Neural cell (in vitro differentiated cells): Measurements from ENCODE around the gene ETFB. TPM values are rescaled to one million over a fixed set of nuclear protein-coding genes. Genes with fewer than 3 reads are reported as not detected.

ENCODE experiments used
- H2AFZ ChIP-seq: fragments of 200-600, 300-800 bp; sonication (generic), shearing (Covaris generic); 2 replicates; pipeline ENCODE4 v1.6.0; 2014; ENCODE audit warnings: low read depth, mild to moderate bottlenecking, antibody characterized with exemption, low read length, moderate library complexity
- H3F3A ChIP-seq: fragments of 200-600 bp; shearing (Covaris generic); 2 replicates; pipeline ENCODE4 v1.6.1; 2016; ENCODE audit warnings: mild to moderate bottlenecking, moderate library complexity, mixed read lengths, antibody characterized with exemption, low read length; ENCODE audit not compliant: insufficient read depth, poor library complexity, severe bottlenecking
- H3K27ac ChIP-seq: fragments of 200-600, 300-800 bp; sonication (generic), shearing (Covaris generic); 2 replicates; pipeline ENCODE4 v1.5.1; 2014; ENCODE audit warnings: mild to moderate bottlenecking, low read length, moderate library complexity
- H3K27me3 ChIP-seq: fragments of 300-800, 200-600 bp; sonication (generic), shearing (Covaris generic); 2 replicates; pipeline ENCODE4 v1.6.0; 2014; ENCODE audit warnings: mild to moderate bottlenecking, low read depth, low read length, moderate library complexity; ENCODE audit not compliant: insufficient read depth
- H3K36me3 ChIP-seq: fragments of 300-800, 200-600 bp; sonication (generic), shearing (Covaris generic); 2 replicates; pipeline ENCODE4 v1.5.1; 2014; ENCODE audit warnings: mild to moderate bottlenecking, antibody characterized with exemption, low read length, moderate library complexity; ENCODE audit not compliant: insufficient read depth
- H3K4me2 ChIP-seq: fragments of 300-800, 200-600 bp; sonication (generic), shearing (Covaris generic); 2 replicates; pipeline ENCODE4 v1.6.0; 2014; ENCODE audit warnings: mild to moderate bottlenecking, low read length
- H3K4me3 ChIP-seq: fragments of 300-800, 200-600 bp; sonication (generic), shearing (Covaris generic); 2 replicates; pipeline ENCODE4 v1.5.1; 2014; ENCODE audit warnings: mild to moderate bottlenecking, low read length, moderate library complexity
- H3K79me2 ChIP-seq: fragments of 200-600 bp; shearing (Covaris generic); replicated peaks from 2 replicates; pipeline ENCODE4 v1.6.0; 2014; ENCODE audit warnings: mild to moderate bottlenecking, low read length, moderate library complexity; ENCODE audit not compliant: insufficient read depth
- H3K9ac ChIP-seq: fragments of 300-800, 200-600 bp; sonication (generic), shearing (Covaris generic); 2 replicates; pipeline ENCODE4 v1.6.1; 2016; ENCODE audit warnings: mild to moderate bottlenecking, low read length, mixed read lengths
- H3K9me2 ChIP-seq: fragments of 200-600 bp; shearing (Covaris generic); 2 replicates; pipeline ENCODE4 v1.6.1; 2016; ENCODE audit warnings: mild to moderate bottlenecking, low read length, mixed read lengths; ENCODE audit not compliant: insufficient read depth
- H3K9me3 ChIP-seq: fragments of 200-600, 300-800 bp; sonication (generic), shearing (Covaris generic); 2 replicates; pipeline ENCODE4 v1.6.1; 2016; ENCODE audit warnings: mild to moderate bottlenecking, mixed run types, low read length, moderate library complexity, mixed read lengths
- H4K20me1 ChIP-seq: fragments of 200-600 bp; shearing (Covaris generic); 2 replicates; pipeline ENCODE4 v1.6.1; 2016; ENCODE audit warnings: mild to moderate bottlenecking, mixed run types; ENCODE audit not compliant: insufficient read depth
- CTCF ChIP-seq: fragments of 450-650 bp; IDR thresholded peaks from 2 replicates; pipeline ENCODE4 v1.5.1; 2014; ENCODE audit warnings: antibody characterized with exemption, mild to moderate bottlenecking, moderate library complexity; ENCODE audit not compliant: poor library complexity, severe bottlenecking
- EP300 ChIP-seq: fragments of 450-650 bp; conservative IDR thresholded peaks from 2 replicates; pipeline ENCODE4 v1.6.1; 2014; ENCODE audit warnings: antibody characterized with exemption, mild to moderate bottlenecking, moderate library complexity; ENCODE audit not compliant: poor library complexity, severe bottlenecking
- EZH2 ChIP-seq: fragments of 200-600, 300-800 bp; shearing (Covaris generic), sonication (generic); IDR thresholded peaks from 2 replicates; pipeline ENCODE4 v1.6.1; 2014; ENCODE audit warnings: antibody characterized with exemption, low read length, borderline replicate concordance, mild to moderate bottlenecking; ENCODE audit not compliant: insufficient read depth, poor library complexity, severe bottlenecking
- MXI1 ChIP-seq: fragments of 450-650 bp; conservative IDR thresholded peaks from 2 replicates; pipeline ENCODE4 v1.6.1; 2014; ENCODE audit warnings: antibody characterized with exemption, mild to moderate bottlenecking; ENCODE audit not compliant: poor library complexity, severe bottlenecking
- POLR2AphosphoS5 ChIP-seq: IDR thresholded peaks from 2 replicates; pipeline ENCODE4 v1.6.1; 2012
- RAD21 ChIP-seq: fragments of 450-650 bp; conservative IDR thresholded peaks from 2 replicates; pipeline ENCODE4 v1.6.1; 2014; ENCODE audit warnings: antibody characterized with exemption, mild to moderate bottlenecking, moderate library complexity
- REST ChIP-seq: IDR thresholded peaks from 2 replicates; pipeline ENCODE4 v1.6.1; 2012; ENCODE audit warnings: borderline replicate concordance
- SMC3 ChIP-seq: fragments of 450-650 bp; conservative IDR thresholded peaks from 2 replicates; pipeline ENCODE4 v1.6.1; 2014; ENCODE audit warnings: antibody characterized with exemption, mild to moderate bottlenecking, moderate library complexity; ENCODE audit not compliant: poor library complexity
- TAF1 ChIP-seq: IDR thresholded peaks from 2 replicates; pipeline ENCODE4 v1.6.1; 2012; ENCODE audit warnings: low read depth
- polyA plus RNA-seq: library from polyadenylated mRNA; depleted of rRNA; stranded (reverse); fragments of >200 nt; gene quantifications from 2 replicates; pipeline ENCODE4 v1.2.3, GENCODE V29; 2014

The ETFB gene
- polyA plus RNA-seq, 1 donor from 2014 or later = 383 TPM

GRCh38 chr19:51370230-51370629 lies 4.0 kb upstream of the ETFB start:
- H4K20me1 ChIP-seq = no peaks in the 10 kb centered on the region
- no peaks in the 10 kb centered on the region for H3K9me3 ChIP-seq
- no peak overlapping the region for H3K4me2 ChIP-seq
- H3K9ac ChIP-seq = no peak overlapping the region
- H3F3A ChIP-seq = peaks cover 5% of the 10 kb centered on the region
- H3K27me3 ChIP-seq = no peaks in the 10 kb centered on the region
- TF ChIP-seq REST (no peak), EZH2 (no peak), TAF1 (no peak), POLR2AphosphoS5 (no peak), SMC3 (no peak)
- no peaks in the 10 kb centered on the region for H3K36me3 ChIP-seq
- no peaks in the 10 kb centered on the region for H3K9me2 ChIP-seq
- no peak overlapping the region for H3K4me3 ChIP-seq
- no peaks in the 10 kb centered on the region for H3K79me2 ChIP-seq
- H2AFZ ChIP-seq = no peak overlapping the region
- no peak overlapping the region for H3K27ac ChIP-seq

- H3F3A ChIP-seq = peaks cover 5% of the 10 kb centered on the region
- H3K9ac ChIP-seq = peak within 1 kb of the TSS; percentile 83
- H3K9me2 ChIP-seq = no peaks in the 10 kb centered on the region
- H4K20me1 ChIP-seq = no peaks in the 10 kb centered on the region
- no peaks in the 10 kb centered on the region for H3K79me2 ChIP-seq
- peak within 1 kb of the TSS; percentile 93 for H2AFZ ChIP-seq
- H3K9me3 ChIP-seq = no peaks in the 10 kb centered on the region
- no peaks in the 10 kb centered on the region for H3K27me3 ChIP-seq
- peak within 1 kb of the TSS; percentile 98 for H3K4me2 ChIP-seq
- H3K36me3 ChIP-seq = no peaks in the 10 kb centered on the region
- peak within 1 kb of the TSS; percentile 55 for H3K27ac ChIP-seq
- TF ChIP-seq REST = no peak
- no peak for TF ChIP-seq MXI1
- TF ChIP-seq CTCF = no peak
- TF ChIP-seq RAD21 = no peak
- no peak for TF ChIP-seq SMC3
- TF ChIP-seq EZH2 = no peak
- no peak for TF ChIP-seq POLR2AphosphoS5
- no peak for TF ChIP-seq EP300
- TF ChIP-seq TAF1 = no peak
- H3K4me3 ChIP-seq = peak within 1 kb of the TSS; percentile 85
Measured at GRCh38 chr19:51368366-51369282, 2.4 kb upstream of the ETFB start, which contains the start of gene CLDND2. Gene CLDND2, minus strand, starts transcription at chr19:51369003. Its CDS starts 426 bp downstream, at chr19:51368577.
